Measurements from ENCODE around the gene PDHA2.

PDHA2 gene

DNA sequence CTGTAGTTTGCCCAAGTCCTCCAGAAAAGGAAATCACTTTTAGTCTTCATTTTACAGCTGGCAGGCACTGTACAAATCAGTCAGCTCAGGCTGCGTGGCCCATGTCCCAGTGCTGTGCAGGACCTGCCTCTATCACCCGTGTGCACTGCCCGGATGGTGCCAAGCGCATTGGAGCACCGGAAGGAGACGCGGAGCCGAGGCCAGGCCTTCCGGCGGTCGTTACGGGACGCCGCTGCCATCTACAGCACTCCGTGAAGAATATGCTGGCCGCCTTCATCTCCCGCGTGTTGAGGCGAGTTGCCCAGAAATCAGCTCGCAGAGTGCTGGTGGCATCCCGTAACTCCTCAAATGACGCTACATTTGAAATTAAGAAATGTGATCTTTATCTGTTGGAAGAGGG is at the start of gene PDHA2:
TSS of gene PDHA2 (plus strand) at position 203 of the 400 bp plus-strand sequence. CDS start at position 261, 58 bp downstream.
- Histone ChIP-seq H3K4me1 (no peaks in the 10 kb centered on the region), H3K27ac (no peak within 1 kb of the TSS), H3K9me3 (no peaks in the 10 kb centered on the region), H3K27me3 (no peaks in the 10 kb centered on the region), H3K36me3 (no peaks in the 10 kb centered on the region), H3K4me3 (no peak within 1 kb of the TSS)
- no peak for DNase-seq
- intact Hi-C loops (cut with DNase I; ENCODE audit: low total_unique reads) = no loop called here
- no peak for TF ChIP-seq CTCF (IDR thresholded peaks at IDR 0.05)

- TF ChIP-seq CTCF (IDR thresholded peaks at IDR 0.05) = no peak
- H3K9me3 ChIP-seq = no peaks in the 10 kb centered on the region
- no peak overlapping the region for H3K27ac ChIP-seq
- DNase-seq = no peak
- no peaks in the 10 kb centered on the region for H3K27me3 ChIP-seq
- H3K36me3 ChIP-seq = no peaks in the 10 kb centered on the region
- no peaks in the 10 kb centered on the region for H3K4me1 ChIP-seq
- H3K4me3 ChIP-seq = no peak overlapping the region
- intact Hi-C loops (cut with DNase I; ENCODE audit: low total_unique reads) = no loop called here
Measured at GRCh38 chr4:95798003-95798402, 41.9 kb upstream of the PDHA2 start.

- DNase-seq = no peak
- Histone ChIP-seq H3K27ac (no peak overlapping the region), H3K36me3 (no peaks in the 10 kb centered on the region), H3K27me3 (no peaks in the 10 kb centered on the region), H3K4me3 (no peak overlapping the region), H3K9me3 (no peaks in the 10 kb centered on the region), H3K4me1 (no peaks in the 10 kb centered on the region)
- no peak for TF ChIP-seq CTCF (IDR thresholded peaks at IDR 0.05)
- intact Hi-C loops (cut with DNase I; ENCODE audit: low total_unique reads) = no loop called here
Measured at GRCh38 chr4:95798727-95799126, 41.2 kb upstream of the PDHA2 start.

DNA sequence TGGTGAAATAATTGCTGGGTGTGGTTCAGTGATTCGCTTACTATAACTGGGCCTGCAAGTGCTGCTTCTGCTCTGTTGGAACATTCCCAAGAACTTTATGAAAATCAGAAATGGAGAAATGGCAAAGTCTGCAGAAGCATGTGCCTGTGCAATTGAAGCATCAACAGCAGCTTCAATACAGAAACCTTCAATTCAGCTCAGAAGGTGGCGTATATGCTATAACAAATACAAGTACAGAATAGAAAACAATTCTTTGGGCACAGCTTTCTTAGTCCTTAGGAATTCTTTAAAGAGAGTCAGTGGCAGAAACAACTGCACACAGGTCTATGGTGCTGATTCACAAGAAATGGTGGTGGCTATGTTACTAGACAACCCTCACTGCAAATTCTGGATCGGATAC is 18.0 kb upstream of the PDHA2 start:
- DNase-seq = no peak
- intact Hi-C loops (cut with DNase I; ENCODE audit: low total_unique reads) = no loop called here
- Histone ChIP-seq H3K4me3 (no peak overlapping the region), H3K36me3 (no peaks in the 10 kb centered on the region), H3K9me3 (no peaks in the 10 kb centered on the region), H3K27ac (no peak overlapping the region), H3K4me1 (no peaks in the 10 kb centered on the region), H3K27me3 (no peaks in the 10 kb centered on the region)
- TF ChIP-seq CTCF (IDR thresholded peaks at IDR 0.05) = no peak

- Histone ChIP-seq H3K9me3 (no peaks in the 10 kb centered on the region), H3K4me3 (no peak overlapping the region), H3K36me3 (no peaks in the 10 kb centered on the region), H3K27ac (no peak overlapping the region), H3K4me1 (no peaks in the 10 kb centered on the region), H3K27me3 (no peaks in the 10 kb centered on the region)
- no peak for TF ChIP-seq CTCF (IDR thresholded peaks at IDR 0.05)
- intact Hi-C loops (cut with DNase I; ENCODE audit: low total_unique reads) = no loop called here
- no peak for DNase-seq
Measured at GRCh38 chr4:95825546-95825945, 14.3 kb upstream of the PDHA2 start.

GRCh38 chr4:95830651-95831050 is 9.2 kb upstream of the PDHA2 start:
- intact Hi-C loops (cut with DNase I; ENCODE audit: low total_unique reads) = no loop called here
- Histone ChIP-seq H3K27ac (no peak overlapping the region), H3K27me3 (no peaks in the 10 kb centered on the region), H3K4me1 (no peaks in the 10 kb centered on the region), H3K36me3 (no peaks in the 10 kb centered on the region), H3K9me3 (no peaks in the 10 kb centered on the region), H3K4me3 (no peak overlapping the region)
- TF ChIP-seq CTCF (IDR thresholded peaks at IDR 0.05) = no peak
- DNase-seq = no peak
